ENCODE data around the gene AKAP6. TPM values are rescaled to one million over a fixed set of nuclear protein-coding genes. Genes with fewer than 3 reads are reported as not detected.

Gene AKAP6
- total and polyA plus RNA-seq, 2 experiments from 2014 or later = 0.38 to 0.42 TPM

- TF ChIP-seq ZNF462 (CRISPR knock-in tag; IDR thresholded peaks at IDR 0.05) (no peak), JUNB (IDR thresholded peaks at IDR 0.05; ENCODE audit: unreplicated experiment) (no peak), CREB1 (CRISPR knock-in tag; IDR thresholded peaks at IDR 0.05; ENCODE audit: low read depth) (no peak)
These were observed 409.2 kb downstream of the AKAP6 start (continued) for GRCh38 chr14:32738206-32738871.

- no peaks in the 10 kb centered on the region for H3K79me2 ChIP-seq (replicated peaks; ENCODE audit: insufficient read depth)
- H3K4me3 ChIP-seq = no peak overlapping the region
- no peaks in the 10 kb centered on the region for H3K27me3 ChIP-seq (ENCODE audit: insufficient read depth)
- no peak overlapping the region for H3K27ac ChIP-seq (ENCODE audit: low read depth)
- no peaks in the 10 kb centered on the region for H3K36me3 Mint-ChIP-seq (ENCODE audit: low read depth)
- H3K9me3 Mint-ChIP-seq = no peaks in the 10 kb centered on the region
- H3K4me1 ChIP-seq (ENCODE audit: insufficient read depth) = no peaks in the 10 kb centered on the region
- no peaks in the 10 kb centered on the region for H3K4me1 Mint-ChIP-seq
- no peaks in the 10 kb centered on the region for H3K27me3 Mint-ChIP-seq (ENCODE audit: insufficient read depth, low read depth, poor library complexity)
- H3K4me2 ChIP-seq = no peak overlapping the region
- no peaks in the 10 kb centered on the region for H3F3A ChIP-seq (replicated peaks; ENCODE audit: low read depth)
- no peaks in the 10 kb centered on the region for H3K36me3 ChIP-seq (ENCODE audit: insufficient read depth)
- no peak for DNase-seq (ENCODE audit: low spot score)
- no peaks in the 10 kb centered on the region for H4K20me1 ChIP-seq (replicated peaks; ENCODE audit: insufficient read depth)
- no peak overlapping the region for H2AFZ ChIP-seq
- no peak overlapping the region for H3K27ac Mint-ChIP-seq
- peaks cover 3% of the 10 kb centered on the region; the same call in 1 of the 2 replicates for H3K9me2 ChIP-seq (ENCODE audit: insufficient read depth)
- no peak for ATAC-seq
- H3K4me3 Mint-ChIP-seq = no peak overlapping the region
- TF ChIP-seq POLR2AphosphoS5 (IDR thresholded peaks at IDR 0.05; ENCODE audit: low read depth) (no peak), JUNB (IDR thresholded peaks at IDR 0.05; ENCODE audit: unreplicated experiment) (no peak), NANOG (IDR thresholded peaks at IDR 0.05; ENCODE audit: borderline replicate concordance) (no peak), REST (IDR thresholded peaks at IDR 0.05; ENCODE audit: unreplicated experiment) (no peak), CREB1 (CRISPR knock-in tag; IDR thresholded peaks at IDR 0.05; ENCODE audit: low read depth) (no peak), ETS1 (IDR thresholded peaks at IDR 0.05) (no peak), STAT1 (IDR thresholded peaks at IDR 0.05; ENCODE audit: unreplicated experiment) (no peak), ZNF331 (CRISPR knock-in tag; IDR thresholded peaks at IDR 0.05; ENCODE audit: low read depth) (no peak), ZNF114 (CRISPR knock-in tag; IDR thresholded peaks at IDR 0.05) (no peak)
These were observed 415.8 kb downstream of the AKAP6 start for GRCh38 chr14:32744811-32745445.

All from GM23338 (cell line).